HG02840 (cell line): ENCODE measurements around the gene DYNLRB1.
"Not testable (repeated sequence)": the region's sequence is repeated elsewhere in the genome, so short reads cannot be mapped to it uniquely, and the experiment has no call there.

Source experiments
- ATAC-seq: cut with Tn5 transposase; IDR thresholded peaks from one replicate; pipeline ENCODE4 v1.9.1; 2021; ENCODE audit warnings: mild to moderate bottlenecking, moderate library complexity, moderate number of reproducible peaks; ENCODE audit not compliant: unreplicated experiment, low FRiP score

The DYNLRB1 gene

GRCh38 chr20:34510575-34510974, 5.6 kb upstream of the DYNLRB1 start:
- ATAC-seq, result no peak

- ATAC-seq, result no peak
Measured at GRCh38 chr20:34511891-34512265, 4.3 kb upstream of the DYNLRB1 start.

GRCh38 chr20:34512266-34512954, 3.8 kb upstream of the DYNLRB1 start:
- no peak for ATAC-seq

- no peak for ATAC-seq
Measured at GRCh38 chr20:34512955-34513419, 3.2 kb upstream of the DYNLRB1 start.

- not testable (repeated sequence) for ATAC-seq
Measured at GRCh38 chr20:34514034-34514433, 2.2 kb upstream of the DYNLRB1 start.

- no peak for ATAC-seq
Measured at GRCh38 chr20:34514897-34515483, 1.2 kb upstream of the DYNLRB1 start.

- ATAC-seq, result peak; percentile 40
Measured at GRCh38 chr20:34515484-34516246, 557 bp upstream of the DYNLRB1 start.

GRCh38 chr20:34517114-34517505, 888 bp downstream of the DYNLRB1 start:
- no peak for ATAC-seq

- ATAC-seq, result not testable (repeated sequence)
Measured at GRCh38 chr20:34518863-34519262, 2.6 kb downstream of the DYNLRB1 start.

- ATAC-seq, result not testable (repeated sequence)
Measured at GRCh38 chr20:34519841-34520240, 3.6 kb downstream of the DYNLRB1 start.

GRCh38 chr20:34522969-34523871, 7.0 kb downstream of the DYNLRB1 start:
- ATAC-seq, result no peak

- ATAC-seq, result no peak
Measured at GRCh38 chr20:34524426-34524825, 8.2 kb downstream of the DYNLRB1 start.

- no peak for ATAC-seq
Measured at GRCh38 chr20:34525342-34525708, 9.1 kb downstream of the DYNLRB1 start.

GRCh38 chr20:34525709-34526416, 9.6 kb downstream of the DYNLRB1 start:
- no peak for ATAC-seq

- ATAC-seq, result no peak
Measured at GRCh38 chr20:34526466-34526865, 10.2 kb downstream of the DYNLRB1 start.

- ATAC-seq, result no peak
Measured at GRCh38 chr20:34527016-34527415, 10.8 kb downstream of the DYNLRB1 start.

- ATAC-seq, result no peak
Measured at GRCh38 chr20:34528921-34529297, 12.7 kb downstream of the DYNLRB1 start.

- no peak for ATAC-seq
Measured at GRCh38 chr20:34529742-34530141, 13.5 kb downstream of the DYNLRB1 start.

GRCh38 chr20:34530342-34530741, 14.1 kb downstream of the DYNLRB1 start:
- no peak for ATAC-seq
